ENCODE results near the gene CDKL4.
"Not testable (repeated sequence)": the region's sequence is repeated elsewhere in the genome, so short reads cannot be mapped to it uniquely, and the experiment has no call there.

Gene CDKL4

GRCh38 chr2:39140948-39141333 is 102.8 kb downstream of the CDKL4 start:
- not testable (repeated sequence) for DNase-seq

- DNase-seq = no peak
These were observed 103.4 kb downstream of the CDKL4 start for GRCh38 chr2:39140322-39140847.

GRCh38 chr2:39139511-39140237 is 104.1 kb downstream of the CDKL4 start:
- no peak for DNase-seq

- no peak for DNase-seq
These were observed 104.9 kb downstream of the CDKL4 start for GRCh38 chr2:39138837-39139211.

GRCh38 chr2:39138187-39138836 is 105.5 kb downstream of the CDKL4 start:
- DNase-seq = not testable (repeated sequence)

GRCh38 chr2:39136799-39137198 is 107.0 kb downstream of the CDKL4 start:
- DNase-seq = no peak

- DNase-seq = no peak
These were observed 108.0 kb downstream of the CDKL4 start for GRCh38 chr2:39135690-39136259.

- no peak for DNase-seq
These were observed 110.4 kb downstream of the CDKL4 start for GRCh38 chr2:39133215-39133851.

GRCh38 chr2:39128919-39129391 is 114.8 kb downstream of the CDKL4 start:
- DNase-seq = no peak

- DNase-seq = no peak
These were observed 115.8 kb downstream of the CDKL4 start for GRCh38 chr2:39127973-39128372.
